HepG2 (cell line): ENCODE results near the gene CACNG5. TPM values are rescaled to one million over a fixed set of nuclear protein-coding genes. Genes with fewer than 3 reads are reported as not detected.
A peak's percentile ranks its signal among the peaks of the same experiment; 100 is the strongest.

Experiments used
- ATAC-seq: fragments of 200-7000 bp; cut with Tn5 transposase; 3 replicates; pipeline ENCODE4 v1.9.1; 2020; ENCODE audit warnings: mild to moderate bottlenecking, moderate library complexity
- BruUV-seq: library from RNA; stranded (reverse); fragments of 400-500 nt; replicated peaks from 2 replicates; lab custom pipeline; 2021; lab: Mats Ljungman, UMichigan
- CTCF ChIA-PET: fragments of 300-600 bp; formaldehyde crosslinking; extraction: SDS; loops from one replicate; lab custom pipeline; 2021; ENCODE audit warnings: low total read pairs, inconsistent platforms, low intra/inter-chr PET ratio; lab: Yijun Ruan, JAX
- POLR2A ChIA-PET: fragments of 350-600 bp; sonication (Branson Sonifier 250); formaldehyde crosslinking; loops from one replicate; lab custom pipeline; 2020; ENCODE audit warnings: antibody characterized with exemption, inconsistent platforms; lab: Yijun Ruan, JAX
- DNase-seq: peaks from one replicate; pipeline ENCODE4 v3.0.0-alpha.2; 2015; ENCODE audit warnings: low spot score
- FAIRE-seq: peaks from 3 replicates; lab custom pipeline; 2011; peaks lifted over from hg19 to GRCh38; lab: Jason Lieb, UNC
- H2AFZ ChIP-seq: one replicate; pipeline ENCODE4 v1.6.1; 2011; ENCODE audit warnings: low read length, inconsistent platforms
- H3K27ac ChIP-seq: fragments of 300-600 bp; 3 replicates; pipeline ENCODE4 v1.8.0; 2011; ENCODE audit warnings: mixed run types, mild to moderate bottlenecking, mixed read lengths, low read length, inconsistent platforms; ENCODE audit not compliant: insufficient read depth; ENCODE audit errors: extremely low read length
- H3K27me3 ChIP-seq, 2 experiments: fragments of 200-600 bp in 1 of 2; 2 replicates in 1 of 2; 3 replicates in 1 of 2; pipeline versions ENCODE4 v1.6.0 to v1.8.0; 2011; ENCODE audit warnings: low read length in 2 of 2, mild to moderate bottlenecking in 2 of 2, moderate library complexity in 2 of 2, inconsistent platforms in 1 of 2; ENCODE audit not compliant: insufficient read depth in 2 of 2, control insufficient read depth in 1 of 2
- H3K36me3 ChIP-seq, 2 experiments: fragments of 200-600 bp in 1 of 2; replicated peaks in 1 of 2; 2 replicates in 1 of 2; 3 replicates in 1 of 2; pipeline versions ENCODE4 v1.5.1 to v1.8.0; 2011; ENCODE audit warnings: low read length in 2 of 2, inconsistent platforms in 1 of 2; ENCODE audit not compliant: insufficient read depth in 2 of 2, control insufficient read depth in 1 of 2
- H3K4me1 ChIP-seq: 2 replicates; pipeline ENCODE4 v1.5.1; 2012; ENCODE audit warnings: low read length, inconsistent platforms; ENCODE audit not compliant: insufficient read depth
- H3K4me2 ChIP-seq: 2 replicates; pipeline ENCODE4 v1.6.0; 2011; ENCODE audit warnings: low read depth, low read length, inconsistent platforms
- H3K4me3 ChIP-seq, 3 experiments: fragments of 200-600 bp in 1 of 3; sonication (generic), shearing (Covaris generic) in 1 of 3; replicated peaks in 1 of 3; 2 replicates each; pipeline ENCODE4 v1.5.1; 2011 to 2016; ENCODE audit warnings: low read length in 3 of 3, inconsistent platforms in 2 of 3, low read depth in 2 of 3, mild to moderate bottlenecking in 2 of 3, control low read depth in 1 of 3, mixed read lengths in 1 of 3; ENCODE audit not compliant: insufficient read depth in 1 of 3
- H3K79me2 ChIP-seq: one replicate; pipeline ENCODE4 v1.6.1; 2011; ENCODE audit warnings: low read length, inconsistent platforms; ENCODE audit not compliant: insufficient read depth
- H3K9ac ChIP-seq: 2 replicates; pipeline ENCODE4 v1.6.0; 2011; ENCODE audit warnings: mild to moderate bottlenecking, low read depth, low read length, inconsistent platforms; ENCODE audit not compliant: insufficient read depth
- H3K9me3 ChIP-seq: 2 replicates; pipeline ENCODE4 v1.5.1; 2012; ENCODE audit warnings: mild to moderate bottlenecking, low read length
- H4K20me1 ChIP-seq: 2 replicates; pipeline ENCODE4 v1.6.0; 2011; ENCODE audit warnings: inconsistent platforms, mild to moderate bottlenecking, low read length, moderate library complexity; ENCODE audit not compliant: insufficient read depth
- EHMT2 ChIP-seq: fragments of 200-600 bp; sonication (generic); IDR thresholded peaks from 2 replicates; pipeline ENCODE4 v1.7.0; 2017; ENCODE audit warnings: antibody characterized with exemption, low read depth, low read length, borderline replicate concordance
- NFKB2 ChIP-seq: sonication (generic); formaldehyde crosslinking; IDR thresholded peaks from 2 replicates; pipeline ENCODE4 v1.4.0; 2020; ENCODE audit warnings: missing genetic modification reagents, borderline replicate concordance
- SRF ChIP-seq: IDR thresholded peaks from 2 replicates; pipeline ENCODE4 v1.6.1; 2011; ENCODE audit warnings: mild to moderate bottlenecking, low read depth, low read length, moderate library complexity
- ZFP90 ChIP-seq: sonication (generic); formaldehyde crosslinking; IDR thresholded peaks from 2 replicates; pipeline ENCODE4 v1.8.0; 2022; ENCODE audit warnings: missing genetic modification reagents, mild to moderate bottlenecking, inconsistent platforms, borderline replicate concordance
- WGBS: methylation state at CpG from one replicate; pipeline ENCODE4 v1.1.6; 2017; ENCODE audit warnings: low lambda C conversion rate; 5-methylcytosine and 5-hydroxymethylcytosine counted together
- in situ Hi-C: cut with HindIII; loops from 2 replicates; pipeline ENCODE4 v1.10.0; 2017; ENCODE audit warnings: low pct_unique_long_range_greater_than_20kb; ENCODE audit not compliant: extremely low pct_ligation_motif_present
- intact Hi-C: fragments of 100-400 bp; cut with micrococcal nuclease; formaldehyde crosslinking; loops from one replicate; pipeline ENCODE4 v1.10.0; 2022; ENCODE audit not compliant: unreplicated experiment
- polyA plus RNA-seq, 8 experiments: library from polyadenylated mRNA; depleted of rRNA in 3 of 8; stranded (reverse) in 7 of 8; unstranded in 1 of 8; fragments of >200 nt; fragmentation: Illumina TruSeq in 4 of 8; extraction: Trizol in 4 of 8; gene quantifications; 2 replicates each; pipeline versions ENCODE4 v1.2.1 to v1.2.3, GENCODE V29; 2011 to 2016; ENCODE audit warnings: low read depth in 4 of 8, missing spikeins in 1 of 8, mixed read lengths in 1 of 8; ENCODE audit not compliant: insufficient read depth in 1 of 8
- total RNA-seq, 5 experiments: library from RNA; depleted of rRNA; stranded (reverse); fragments of >200 nt; fragmentation: Illumina TruSeq; extraction: Trizol; gene quantifications; 2 replicates each; pipeline ENCODE4 v1.2.3, GENCODE V29; 2016; ENCODE audit warnings: low read depth in 1 of 5
- TF ChIP-seq, protein P1 (sequence below): sonication (generic); formaldehyde crosslinking; IDR thresholded peaks from 2 replicates; pipeline ENCODE4 v1.8.1; 2023; ENCODE audit warnings: mild to moderate bottlenecking, missing genetic modification reagents, borderline replicate concordance
- TF ChIP-seq, protein P2 (sequence below): sonication (generic); formaldehyde crosslinking; IDR thresholded peaks from 2 replicates; pipeline ENCODE4 v1.5.0; 2020; ENCODE audit warnings: mild to moderate bottlenecking, missing genetic modification reagents

The CACNG5 gene
- total and polyA plus RNA-seq, 2 of the 13 experiments (the other 11 are each of a cell fraction or from before 2014, with no cell fraction given): not detected

DNA sequence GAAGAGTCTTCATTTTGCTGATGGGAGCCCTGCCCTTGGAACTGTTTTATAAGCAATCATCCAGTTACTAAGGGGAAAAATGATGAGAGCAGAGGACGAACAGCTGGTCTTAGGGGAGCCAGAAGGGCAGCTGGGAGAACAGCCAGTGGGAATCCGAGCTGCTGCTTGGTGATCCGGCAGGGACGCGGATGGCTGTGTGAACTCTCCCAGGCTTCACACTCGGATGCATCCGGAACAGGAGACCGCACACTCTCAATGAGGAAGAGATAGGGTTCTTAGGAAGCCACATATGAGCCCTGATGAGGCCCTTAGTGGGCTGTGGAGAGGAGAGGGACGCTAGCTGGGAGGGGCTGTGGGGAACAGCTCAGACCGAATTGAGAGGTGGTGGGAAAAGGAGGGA is 5.0 kb upstream of the CACNG5 start:
- H3K9me3 ChIP-seq: no peaks in the 10 kb centered on the region
- WGBS: 30% methylated on average over 10 of the region's 10 CpGs
- BruUV-seq: no TSS peak
- peak; percentile 27; the same call in 2 of the 3 replicates for ATAC-seq
- H3K27me3 ChIP-seq: peaks cover 4 to 40% of the 10 kb centered on the region in 2 experiments; a peak in 4 of 5 replicates
- no peak overlapping the region for H3K4me3 ChIP-seq
- no peak overlapping the region for H2AFZ ChIP-seq
- H3K4me2 ChIP-seq: no peak overlapping the region
- no peak for DNase-seq
- H4K20me1 ChIP-seq: peaks cover 3% of the 10 kb centered on the region; the same call in 1 of the 2 replicates
- in situ Hi-C loops: no loop called here
- no peaks in the 10 kb centered on the region for H3K36me3 ChIP-seq
- H3K79me2 ChIP-seq: no peaks in the 10 kb centered on the region
- FAIRE-seq: no peak
- intact Hi-C loops: no loop called here
- ChIA-PET POLR2A (no interaction called here), CTCF (no interaction called here)
- TF ChIP-seq, protein P1, sequence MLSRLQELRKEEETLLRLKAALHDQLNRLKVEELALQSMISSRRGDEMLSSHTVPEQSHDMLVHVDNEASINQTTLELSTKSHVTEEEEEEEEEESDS (CRISPR knock-in tag): 0 out of 2 replicates have a peak, but pooled peaks have one; percentile 2
- TF ChIP-seq EHMT2 (peak; percentile 20; the same call in 1 of the 2 replicates), NFKB2 (CRISPR knock-in tag) (0 out of 2 replicates have a peak, but pooled peaks have one; percentile 1), ZFP90 (CRISPR knock-in tag) (0 out of 2 replicates have a peak, but pooled peaks have one; percentile 1), SRF (no peak)
- H3K27ac ChIP-seq: no peak overlapping the region
- H3K4me1 ChIP-seq: no peaks in the 10 kb centered on the region
- H3K9ac ChIP-seq: no peak overlapping the region

DNA sequence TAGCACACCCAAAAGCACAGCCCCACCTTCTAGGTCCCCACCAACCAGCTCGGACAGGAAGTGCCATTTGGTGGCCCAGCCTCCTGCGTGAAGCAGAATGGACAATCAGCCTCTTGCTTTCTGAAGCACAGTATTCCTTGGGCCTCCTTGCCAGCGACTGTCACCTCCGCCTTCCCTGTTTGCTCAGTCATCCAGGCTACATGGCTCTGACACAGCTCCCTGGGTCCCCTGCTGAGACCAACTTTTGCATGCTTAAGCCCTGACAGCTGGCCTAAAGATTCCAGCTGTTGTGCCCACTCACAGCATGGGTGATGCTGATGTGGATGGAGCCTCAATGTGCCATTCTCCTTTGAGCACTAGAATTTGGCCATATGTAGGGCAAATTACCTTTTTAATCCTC is 4.5 kb upstream of the CACNG5 start:
- no peaks in the 10 kb centered on the region for H3K9me3 ChIP-seq
- ATAC-seq (no peak), DNase-seq (no peak), FAIRE-seq (no peak)
- in situ Hi-C loops: no loop called here
- POLR2A ChIA-PET: no interaction called here
- H4K20me1 ChIP-seq: peaks cover 3% of the 10 kb centered on the region; the same call in 1 of the 2 replicates
- BruUV-seq: no TSS peak
- H3K9ac ChIP-seq: no peak overlapping the region
- no peak overlapping the region for H2AFZ ChIP-seq
- WGBS: 27% methylated on average over 4 of the region's 4 CpGs
- intact Hi-C loops: no loop called here
- H3K4me1 ChIP-seq: no peaks in the 10 kb centered on the region
- peaks cover 4 to 45% of the 10 kb centered on the region in 2 experiments; a peak in 4 of 5 replicates for H3K27me3 ChIP-seq
- no peak overlapping the region for H3K27ac ChIP-seq
- CTCF ChIA-PET: no interaction called here
- no peak overlapping the region for H3K4me3 ChIP-seq
- H3K4me2 ChIP-seq: no peak overlapping the region
- H3K79me2 ChIP-seq: no peaks in the 10 kb centered on the region
- H3K36me3 ChIP-seq: no peaks in the 10 kb centered on the region
- TF ChIP-seq, protein P2, sequence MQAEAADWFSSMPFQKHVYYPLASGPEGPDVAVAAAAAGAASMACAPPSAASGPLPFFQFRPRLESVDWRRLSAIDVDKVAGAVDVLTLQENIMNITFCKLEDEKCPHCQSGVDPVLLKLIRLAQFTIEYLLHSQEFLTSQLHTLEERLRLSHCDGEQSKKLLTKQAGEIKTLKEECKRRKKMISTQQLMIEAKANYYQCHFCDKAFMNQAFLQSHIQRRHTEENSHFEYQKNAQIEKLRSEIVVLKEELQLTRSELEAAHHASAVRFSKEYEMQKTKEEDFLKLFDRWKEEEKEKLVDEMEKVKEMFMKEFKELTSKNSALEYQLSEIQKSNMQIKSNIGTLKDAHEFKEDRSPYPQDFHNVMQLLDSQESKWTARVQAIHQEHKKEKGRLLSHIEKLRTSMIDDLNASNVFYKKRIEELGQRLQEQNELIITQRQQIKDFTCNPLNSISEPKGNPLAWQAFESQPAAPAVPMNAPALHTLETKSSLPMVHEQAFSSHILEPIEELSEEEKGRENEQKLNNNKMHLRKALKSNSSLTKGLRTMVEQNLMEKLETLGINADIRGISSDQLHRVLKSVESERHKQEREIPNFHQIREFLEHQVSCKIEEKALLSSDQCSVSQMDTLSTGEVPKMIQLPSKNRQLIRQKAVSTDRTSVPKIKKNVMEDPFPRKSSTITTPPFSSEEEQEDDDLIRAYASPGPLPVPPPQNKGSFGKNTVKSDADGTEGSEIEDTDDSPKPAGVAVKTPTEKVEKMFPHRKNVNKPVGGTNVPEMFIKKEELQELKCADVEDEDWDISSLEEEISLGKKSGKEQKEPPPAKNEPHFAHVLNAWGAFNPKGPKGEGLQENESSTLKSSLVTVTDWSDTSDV: no peak
